ENCODE results near the gene MAP2K7.
"Not testable (repeated sequence)": the region's sequence is repeated elsewhere in the genome, so short reads cannot be mapped to it uniquely, and the experiment has no call there.

Gene MAP2K7

DNA sequence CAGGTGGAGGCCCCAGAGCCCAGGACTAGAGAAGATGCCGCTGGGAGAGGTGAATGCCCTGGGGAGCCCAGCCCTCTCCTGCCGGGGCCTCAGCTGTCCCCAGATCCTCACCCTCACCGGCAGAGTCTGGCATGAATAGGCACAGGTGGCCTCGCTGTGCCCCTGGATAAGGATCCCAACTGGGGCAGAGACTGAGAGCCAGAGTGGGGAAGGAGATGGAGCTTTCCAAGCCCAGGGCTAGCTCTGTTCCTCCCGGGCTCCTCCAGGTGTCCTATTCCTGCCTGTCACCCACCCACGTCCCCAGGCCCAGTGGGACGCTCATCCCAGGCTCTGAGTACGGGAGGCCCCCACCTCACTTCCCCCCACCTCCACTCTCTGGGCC, 46.0 kb upstream of the MAP2K7 start:
- TF ChIP-seq, protein P1, sequence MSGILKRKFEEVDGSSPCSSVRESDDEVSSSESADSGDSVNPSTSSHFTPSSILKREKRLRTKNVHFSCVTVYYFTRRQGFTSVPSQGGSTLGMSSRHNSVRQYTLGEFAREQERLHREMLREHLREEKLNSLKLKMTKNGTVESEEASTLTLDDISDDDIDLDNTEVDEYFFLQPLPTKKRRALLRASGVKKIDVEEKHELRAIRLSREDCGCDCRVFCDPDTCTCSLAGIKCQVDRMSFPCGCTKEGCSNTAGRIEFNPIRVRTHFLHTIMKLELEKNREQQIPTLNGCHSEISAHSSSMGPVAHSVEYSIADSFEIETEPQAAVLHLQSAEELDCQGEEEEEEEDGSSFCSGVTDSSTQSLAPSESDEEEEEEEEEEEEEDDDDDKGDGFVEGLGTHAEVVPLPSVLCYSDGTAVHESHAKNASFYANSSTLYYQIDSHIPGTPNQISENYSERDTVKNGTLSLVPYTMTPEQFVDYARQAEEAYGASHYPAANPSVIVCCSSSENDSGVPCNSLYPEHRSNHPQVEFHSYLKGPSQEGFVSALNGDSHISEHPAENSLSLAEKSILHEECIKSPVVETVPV (CRISPR knock-in tag; IDR thresholded peaks at IDR 0.05) = no peak
- TF ChIP-seq TOX (CRISPR knock-in tag; IDR thresholded peaks at IDR 0.05; ENCODE audit: borderline replicate concordance) (no peak), GLIS3 (CRISPR knock-in tag; IDR thresholded peaks at IDR 0.05) (no peak), ZNF565 (CRISPR knock-in tag; conservative IDR thresholded peaks at IDR 0.05; ENCODE audit: low read depth) (no peak), CSDC2 (CRISPR knock-in tag; IDR thresholded peaks at IDR 0.05) (no peak)
- TF ChIP-seq, protein P2, sequence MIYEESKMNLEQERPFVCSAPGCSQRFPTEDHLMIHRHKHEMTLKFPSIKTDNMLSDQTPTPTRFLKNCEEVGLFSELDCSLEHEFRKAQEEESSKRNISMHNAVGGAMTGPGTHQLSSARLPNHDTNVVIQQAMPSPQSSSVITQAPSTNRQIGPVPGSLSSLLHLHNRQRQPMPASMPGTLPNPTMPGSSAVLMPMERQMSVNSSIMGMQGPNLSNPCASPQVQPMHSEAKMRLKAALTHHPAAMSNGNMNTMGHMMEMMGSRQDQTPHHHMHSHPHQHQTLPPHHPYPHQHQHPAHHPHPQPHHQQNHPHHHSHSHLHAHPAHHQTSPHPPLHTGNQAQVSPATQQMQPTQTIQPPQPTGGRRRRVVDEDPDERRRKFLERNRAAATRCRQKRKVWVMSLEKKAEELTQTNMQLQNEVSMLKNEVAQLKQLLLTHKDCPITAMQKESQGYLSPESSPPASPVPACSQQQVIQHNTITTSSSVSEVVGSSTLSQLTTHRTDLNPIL (CRISPR knock-in tag; IDR thresholded peaks at IDR 0.05; ENCODE audit: low read depth) = no peak
- ATAC-seq = no peak

GRCh38 chr19:7858109-7858770, 45.4 kb upstream of the MAP2K7 start:
- TF ChIP-seq PPARA (CRISPR knock-in tag; IDR thresholded peaks at IDR 0.05; ENCODE audit: borderline replicate concordance) (no peak), ESRRG (CRISPR knock-in tag; IDR thresholded peaks at IDR 0.05) (no peak), OSR1 (CRISPR knock-in tag; IDR thresholded peaks at IDR 0.05) (no peak), POU6F1 (CRISPR knock-in tag; IDR thresholded peaks at IDR 0.05; ENCODE audit: borderline replicate concordance, low read depth) (no peak), GLIS3 (CRISPR knock-in tag; IDR thresholded peaks at IDR 0.05) (no peak)
- TF ChIP-seq, protein P3, sequence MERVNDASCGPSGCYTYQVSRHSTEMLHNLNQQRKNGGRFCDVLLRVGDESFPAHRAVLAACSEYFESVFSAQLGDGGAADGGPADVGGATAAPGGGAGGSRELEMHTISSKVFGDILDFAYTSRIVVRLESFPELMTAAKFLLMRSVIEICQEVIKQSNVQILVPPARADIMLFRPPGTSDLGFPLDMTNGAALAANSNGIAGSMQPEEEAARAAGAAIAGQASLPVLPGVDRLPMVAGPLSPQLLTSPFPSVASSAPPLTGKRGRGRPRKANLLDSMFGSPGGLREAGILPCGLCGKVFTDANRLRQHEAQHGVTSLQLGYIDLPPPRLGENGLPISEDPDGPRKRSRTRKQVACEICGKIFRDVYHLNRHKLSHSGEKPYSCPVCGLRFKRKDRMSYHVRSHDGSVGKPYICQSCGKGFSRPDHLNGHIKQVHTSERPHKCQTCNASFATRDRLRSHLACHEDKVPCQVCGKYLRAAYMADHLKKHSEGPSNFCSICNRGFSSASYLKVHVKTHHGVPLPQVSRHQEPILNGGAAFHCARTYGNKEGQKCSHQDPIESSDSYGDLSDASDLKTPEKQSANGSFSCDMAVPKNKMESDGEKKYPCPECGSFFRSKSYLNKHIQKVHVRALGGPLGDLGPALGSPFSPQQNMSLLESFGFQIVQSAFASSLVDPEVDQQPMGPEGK (CRISPR knock-in tag; IDR thresholded peaks at IDR 0.05; ENCODE audit: borderline replicate concordance) = no peak
- no peak for ATAC-seq

DNA sequence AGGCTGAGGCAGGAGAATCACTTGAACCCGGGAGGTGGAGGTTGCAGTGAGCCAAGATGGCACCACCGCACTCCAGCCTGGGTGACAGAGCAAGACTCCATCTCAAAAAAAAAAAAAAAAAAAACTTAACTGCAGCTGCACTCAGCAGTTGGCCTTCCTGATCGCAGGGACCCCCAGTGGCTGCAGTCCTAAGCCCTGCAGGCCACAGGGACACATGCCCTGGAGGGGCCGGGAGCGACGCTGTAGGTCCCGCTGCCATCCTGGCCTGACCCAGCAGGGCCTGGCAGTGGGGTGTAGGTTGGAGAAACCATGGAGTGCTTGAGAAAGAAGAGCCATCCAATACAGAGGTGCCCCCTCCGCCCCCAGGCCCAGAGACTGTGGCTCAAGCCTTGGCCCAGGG, 44.6 kb upstream of the MAP2K7 start:
- ATAC-seq = not testable (repeated sequence)

- TF ChIP-seq TCF4 (CRISPR knock-in tag; IDR thresholded peaks at IDR 0.05; ENCODE audit: borderline replicate concordance) = no peak
Measured at GRCh38 chr19:7859831-7860713, 43.6 kb upstream of the MAP2K7 start.

DNA sequence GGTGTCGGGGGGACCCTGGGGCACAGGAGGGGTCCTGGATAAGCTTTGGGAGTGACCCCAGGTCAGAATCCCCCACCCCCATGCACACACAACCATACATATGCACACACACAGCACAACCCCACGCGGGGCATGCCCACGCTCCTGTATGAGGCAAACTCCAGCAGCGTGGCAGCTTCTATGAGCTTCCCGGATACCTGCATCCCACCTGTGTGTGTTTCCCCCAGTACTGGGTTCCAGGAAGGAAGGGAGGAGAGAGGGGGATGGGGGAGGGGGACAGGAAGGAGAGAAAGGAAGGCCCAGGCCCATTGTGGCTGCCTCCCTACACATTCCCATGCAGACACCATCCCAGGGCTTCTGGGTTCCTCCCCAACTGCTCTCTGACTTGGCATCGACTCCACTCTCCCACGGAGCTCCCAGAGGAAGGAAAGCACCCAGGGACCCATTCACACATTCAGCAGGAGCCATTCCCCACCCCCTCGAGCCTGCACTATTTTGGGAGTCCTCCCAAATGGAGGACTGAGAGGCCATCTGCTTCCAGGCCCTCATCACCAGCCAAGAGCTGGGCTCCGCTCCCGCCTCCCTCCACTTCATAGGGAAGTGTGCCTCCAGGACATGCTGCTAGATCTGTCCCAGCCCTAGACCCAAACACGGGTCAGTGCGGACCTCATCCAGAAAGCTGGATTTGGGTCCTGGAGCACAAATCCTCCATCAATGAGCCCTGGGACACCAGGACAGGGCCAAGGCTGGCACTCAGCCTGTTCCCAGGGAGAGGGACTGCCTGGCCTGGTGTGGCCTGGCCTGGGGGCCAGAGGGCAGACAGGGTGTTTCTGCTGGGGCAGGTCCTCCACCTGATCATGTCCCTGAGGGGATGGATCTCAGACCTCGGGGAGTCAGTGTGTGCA, 42.7 kb upstream of the MAP2K7 start:
- no peak for ATAC-seq
- TF ChIP-seq PPARA (CRISPR knock-in tag; IDR thresholded peaks at IDR 0.05; ENCODE audit: borderline replicate concordance) = no peak
- no peak for TF ChIP-seq SNAI2 (CRISPR knock-in tag; IDR thresholded peaks at IDR 0.05)
- no peak for TF ChIP-seq ARNTL (CRISPR knock-in tag; IDR thresholded peaks at IDR 0.05; ENCODE audit: borderline replicate concordance, low read depth)
- TF ChIP-seq POU6F1 (CRISPR knock-in tag; IDR thresholded peaks at IDR 0.05; ENCODE audit: borderline replicate concordance, low read depth) = no peak
- no peak for TF ChIP-seq RARB (CRISPR knock-in tag; IDR thresholded peaks at IDR 0.05)
- TF ChIP-seq BACH2 (CRISPR knock-in tag; IDR thresholded peaks at IDR 0.05; ENCODE audit: borderline replicate concordance) = no peak
- no peak for TF ChIP-seq TCF4 (CRISPR knock-in tag; IDR thresholded peaks at IDR 0.05; ENCODE audit: borderline replicate concordance)
- no peak for TF ChIP-seq ZNF565 (CRISPR knock-in tag; conservative IDR thresholded peaks at IDR 0.05; ENCODE audit: low read depth)
- TF ChIP-seq ZNF8 (CRISPR knock-in tag; IDR thresholded peaks at IDR 0.05) = no peak
- TF ChIP-seq, protein P2 (CRISPR knock-in tag; IDR thresholded peaks at IDR 0.05; ENCODE audit: low read depth) = no peak
- no peak for TF ChIP-seq OSR1 (CRISPR knock-in tag; IDR thresholded peaks at IDR 0.05)
- TF ChIP-seq GLIS3 (CRISPR knock-in tag; IDR thresholded peaks at IDR 0.05) = no peak
- no peak for TF ChIP-seq ESRRG (CRISPR knock-in tag; IDR thresholded peaks at IDR 0.05)
- no peak for TF ChIP-seq ISL1 (CRISPR knock-in tag; IDR thresholded peaks at IDR 0.05)
- TF ChIP-seq ZFP30 (CRISPR knock-in tag; IDR thresholded peaks at IDR 0.05) = no peak
- no peak for TF ChIP-seq TOX (CRISPR knock-in tag; IDR thresholded peaks at IDR 0.05; ENCODE audit: borderline replicate concordance)

More at GRCh38 chr19:7859831-7860713, 43.6 kb upstream of the MAP2K7 start:
- no peak for ATAC-seq
